CD4-positive, alpha-beta T cell treated with Interleukin-6 for 4 hours (primary cell): Measurements from ENCODE around the gene TBCEL.
"Not testable (repeated sequence)": the region's sequence is repeated elsewhere in the genome, so short reads cannot be mapped to it uniquely, and the experiment has no call there.

Experiments
- DNase-seq: peaks from one replicate; pipeline ENCODE4 v3.0.0-alpha.2; 2020; ENCODE audit warnings: mixed read lengths

The TBCEL gene

GRCh38 chr11:121109471-121109870 lies 85.6 kb downstream of the TBCEL start:
- DNase-seq, result no peak

DNA sequence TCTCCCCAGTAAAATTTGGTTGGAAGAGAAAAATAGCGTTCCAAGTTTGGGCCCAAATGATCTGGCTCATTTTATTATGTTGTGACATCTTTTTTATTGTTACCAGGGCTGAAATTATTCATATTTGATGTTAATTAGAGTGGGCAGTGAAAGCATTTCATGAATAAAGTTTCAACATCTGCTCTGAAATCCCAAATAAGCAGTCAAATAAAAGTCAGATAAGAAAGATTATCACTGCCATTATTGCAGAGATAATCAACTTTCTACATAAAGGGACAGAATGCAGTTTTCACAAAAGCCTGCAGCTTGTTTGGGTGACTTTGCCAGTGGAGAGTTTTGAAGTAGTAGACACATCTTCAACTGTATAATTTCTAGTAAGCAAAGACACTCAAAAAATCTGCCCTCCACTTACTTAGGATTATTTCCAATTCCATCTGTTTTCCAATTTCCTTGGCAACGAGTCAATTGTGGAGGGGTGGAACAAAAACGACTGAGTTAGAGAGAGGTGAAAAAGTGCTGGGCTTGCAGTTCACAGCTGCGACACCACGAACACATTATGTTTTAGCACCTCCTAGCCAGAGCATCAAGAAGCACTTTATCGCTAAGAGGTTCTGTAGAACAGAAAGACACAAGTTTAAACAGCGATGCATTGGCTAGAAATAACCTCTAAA lies 86.1 kb downstream of the TBCEL start:
- no peak for DNase-seq

GRCh38 chr11:121110871-121111724 lies 87.2 kb downstream of the TBCEL start:
- no peak for DNase-seq

GRCh38 chr11:121112498-121113455 lies 88.9 kb downstream of the TBCEL start:
- peak; percentile 36 for DNase-seq

DNA sequence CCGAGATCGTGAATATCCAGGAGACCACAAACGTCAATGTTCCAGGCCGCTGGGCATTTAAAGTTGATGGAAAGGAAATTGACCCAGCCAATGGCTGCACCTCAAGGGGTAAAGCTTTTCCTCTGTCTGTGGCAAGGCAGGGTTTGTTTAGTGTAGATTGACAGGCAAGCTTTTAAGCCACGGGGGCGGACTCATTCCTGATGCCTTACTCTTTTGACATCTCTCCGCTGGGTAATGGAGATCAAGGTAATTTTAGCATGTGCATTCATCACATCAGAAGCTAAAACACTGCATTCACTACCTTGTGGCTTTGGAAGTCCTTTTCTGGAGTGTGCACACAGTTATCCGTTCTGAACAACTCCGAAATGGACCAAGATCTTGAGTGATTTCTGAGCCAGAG lies 89.7 kb downstream of the TBCEL start:
- DNase-seq, result no peak

DNA sequence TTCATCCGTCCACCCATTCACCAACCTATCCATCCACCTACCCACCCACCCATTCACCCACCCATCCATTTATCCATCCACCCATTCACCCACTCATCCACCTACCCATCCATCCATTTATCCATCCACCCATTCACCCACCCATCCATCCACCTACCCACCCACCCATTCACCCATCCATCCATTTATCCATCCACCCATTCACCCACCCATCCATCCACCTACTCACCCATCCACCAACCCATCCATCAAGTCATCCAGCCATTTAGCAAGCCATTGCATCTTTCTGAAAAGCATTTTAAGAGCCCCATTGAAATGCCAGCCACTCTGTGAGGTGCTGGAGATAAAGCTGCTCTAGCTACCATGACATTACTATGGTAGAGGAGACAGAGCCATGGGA lies 91.1 kb downstream of the TBCEL start:
- DNase-seq, result not testable (repeated sequence)

DNA sequence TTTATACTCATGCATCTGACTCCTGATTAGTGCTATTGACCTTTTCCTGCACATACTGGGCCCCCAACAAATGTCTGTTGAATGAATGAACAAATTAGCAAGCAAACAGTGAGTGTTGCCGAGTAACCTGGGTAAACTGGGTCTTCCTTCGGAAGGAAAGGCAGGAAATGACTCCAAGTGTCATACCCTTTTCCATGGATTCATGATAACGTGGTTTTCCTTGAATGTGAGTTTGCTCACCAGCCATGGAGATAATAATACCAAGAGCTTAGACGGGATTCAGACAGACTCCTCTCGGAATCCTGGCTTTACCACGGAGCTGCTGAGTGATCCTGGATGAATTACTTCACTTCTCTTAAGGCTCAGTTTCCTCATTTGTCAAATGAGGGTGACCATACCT lies 93.9 kb downstream of the TBCEL start:
- no peak for DNase-seq

DNA sequence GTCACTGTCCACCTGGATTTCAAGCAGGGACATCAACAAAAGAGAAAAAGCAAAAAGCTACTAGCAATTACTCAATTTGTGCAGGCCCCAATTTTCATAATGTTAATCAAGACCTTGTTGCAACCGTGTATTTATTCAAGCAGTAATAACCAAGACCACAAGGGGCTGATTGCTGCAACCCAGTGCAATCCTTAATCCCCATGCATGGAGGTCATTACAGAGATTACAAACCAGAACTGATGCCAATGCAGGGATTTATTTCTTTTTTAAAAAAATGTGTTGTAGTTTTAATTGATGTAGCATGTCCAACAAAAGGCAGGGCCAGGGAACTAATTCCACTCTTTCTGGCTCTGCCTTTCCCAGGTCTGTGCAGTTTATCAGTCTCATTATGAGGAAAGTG lies 95.5 kb downstream of the TBCEL start:
- no peak for DNase-seq

DNA sequence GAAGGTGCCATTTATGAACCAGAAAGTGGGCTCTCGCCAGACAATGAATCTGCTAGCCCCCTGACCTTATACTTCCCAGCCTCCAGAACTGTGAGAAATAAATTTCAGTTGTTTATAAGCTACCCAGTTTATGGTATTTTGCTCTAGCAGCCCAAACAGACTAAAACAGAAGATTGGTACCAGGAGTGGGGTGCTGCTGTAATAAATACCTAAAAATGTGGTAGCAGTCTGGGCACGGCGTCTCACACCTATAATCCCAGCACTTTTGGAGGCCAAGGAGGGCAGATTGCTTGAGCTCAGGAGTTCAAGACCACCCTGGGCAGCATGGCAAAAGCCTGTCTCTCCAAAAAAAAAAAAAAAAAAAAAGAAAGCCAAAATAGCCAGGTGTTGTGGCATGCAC lies 98.4 kb downstream of the TBCEL start:
- no peak for DNase-seq

DNA sequence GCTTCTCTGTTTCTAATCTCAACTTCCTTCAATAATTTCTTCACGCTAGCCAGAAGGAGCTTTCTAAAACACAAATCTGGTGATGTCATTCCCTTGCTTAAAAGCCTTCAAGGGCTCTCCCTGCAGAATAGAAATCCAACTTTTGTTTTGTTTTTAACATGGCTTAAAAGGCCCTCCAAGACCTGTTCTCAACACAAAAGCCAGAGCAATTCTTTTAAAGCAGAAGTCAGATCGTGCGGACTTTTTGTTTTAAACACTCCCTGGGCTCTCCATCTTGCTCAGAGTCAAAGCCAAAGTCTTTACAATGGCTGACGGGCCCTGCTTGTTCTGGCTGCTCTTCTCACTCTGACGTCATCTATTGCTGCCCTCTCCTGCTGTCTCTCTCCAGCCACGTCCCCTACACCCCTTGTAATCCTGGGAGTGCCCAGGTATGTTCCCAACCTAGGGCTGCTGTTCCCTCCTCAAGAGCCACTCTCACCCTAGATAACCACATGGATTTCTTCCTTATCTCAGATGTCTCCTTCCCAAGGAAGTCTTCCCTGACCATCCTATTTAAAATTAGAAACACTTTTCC lies 99.7 kb downstream of the TBCEL start:
- no peak for DNase-seq

DNA sequence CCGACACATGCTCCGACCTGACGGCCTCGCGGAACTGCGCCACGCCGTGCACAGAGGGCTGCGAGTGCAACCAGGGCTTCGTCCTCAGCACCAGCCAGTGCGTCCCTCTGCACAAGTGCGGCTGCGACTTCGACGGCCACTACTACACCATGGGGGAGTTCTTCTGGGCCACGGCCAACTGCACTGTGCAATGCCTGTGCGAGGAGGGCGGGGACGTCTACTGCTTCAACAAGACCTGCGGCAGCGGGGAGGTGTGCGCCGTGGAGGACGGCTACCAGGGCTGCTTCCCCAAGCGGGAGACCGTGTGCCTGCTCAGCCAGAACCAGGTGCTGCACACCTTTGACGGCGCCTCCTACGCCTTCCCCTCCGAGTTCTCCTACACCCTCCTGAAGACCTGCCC lies 103.9 kb downstream of the TBCEL start:
- no peak for DNase-seq

GRCh38 chr11:121129362-121130340 lies 105.7 kb downstream of the TBCEL start:
- DNase-seq, result no peak

- DNase-seq, result no peak
Measured at GRCh38 chr11:121131656-121132055, 107.8 kb downstream of the TBCEL start.

DNA sequence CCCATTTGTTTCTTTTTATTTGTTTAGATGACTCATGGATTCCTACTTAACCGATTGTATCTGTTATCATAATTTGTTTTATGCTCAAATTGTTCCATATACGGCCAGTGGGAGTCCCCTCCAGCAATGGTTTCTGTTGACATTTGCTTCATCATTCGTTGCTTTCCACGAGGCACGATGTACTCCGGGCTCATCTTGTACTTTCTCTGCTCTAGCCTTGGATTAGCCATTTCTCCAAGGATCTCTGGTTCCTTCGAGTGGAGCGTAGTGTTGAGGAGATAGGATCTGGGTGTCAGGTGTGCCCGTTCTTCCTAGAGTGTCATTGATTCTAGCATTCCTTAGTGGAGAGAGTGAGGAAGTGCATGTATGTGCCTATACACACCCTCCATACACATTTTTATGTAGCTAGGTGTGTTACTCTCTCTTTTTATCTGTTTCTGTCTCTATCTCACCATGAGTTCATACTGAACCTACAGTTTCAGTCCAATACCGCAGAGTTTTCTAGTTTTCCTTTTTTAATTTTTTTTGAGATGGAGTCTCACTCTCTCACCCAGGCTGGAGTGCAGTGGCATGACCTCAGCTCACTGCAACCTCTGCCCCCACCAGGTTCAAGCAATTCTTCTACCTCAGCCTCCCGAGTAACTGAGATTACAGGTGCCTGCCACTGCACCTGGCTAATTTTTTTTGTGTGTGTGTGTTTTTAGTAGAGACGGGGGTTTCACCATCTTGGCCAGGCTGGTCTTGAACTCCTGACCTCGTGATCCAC lies 108.5 kb downstream of the TBCEL start:
- no peak for DNase-seq

GRCh38 chr11:121134741-121135312 lies 110.9 kb downstream of the TBCEL start:
- DNase-seq, result no peak

- no peak for DNase-seq
Measured at GRCh38 chr11:121137005-121137404, 113.1 kb downstream of the TBCEL start.

DNA sequence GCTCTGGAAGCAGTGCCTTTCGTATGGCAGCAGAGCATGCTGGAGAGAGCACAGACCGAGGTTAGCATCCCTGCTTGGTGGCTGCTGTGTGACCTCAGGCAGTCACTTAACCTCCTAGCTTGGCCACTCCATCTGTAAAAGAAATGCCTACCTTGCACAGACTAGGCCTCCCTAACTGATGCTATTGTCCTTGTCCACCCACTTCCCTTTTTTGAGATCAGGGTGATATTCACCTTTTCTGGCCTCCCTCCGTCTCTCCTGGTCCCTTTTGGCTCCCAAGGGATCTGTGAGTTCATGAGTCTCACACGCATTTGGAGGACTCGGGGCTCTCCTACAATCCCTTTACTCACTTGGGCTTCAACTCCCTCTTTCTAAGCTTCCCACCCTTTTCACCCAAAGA lies 114.4 kb downstream of the TBCEL start:
- no peak for DNase-seq

GRCh38 chr11:121140369-121140768 lies 116.5 kb downstream of the TBCEL start:
- no peak for DNase-seq
